COR-L47 (cell line): Measurements from ENCODE around the gene MOV10L1.
"Not testable (repeated sequence)": the region's sequence is repeated elsewhere in the genome, so short reads cannot be mapped to it uniquely, and the experiment has no call there.

Source experiments
- DNase-seq: peaks from one replicate; lab custom pipeline; 2025; lab: John Stamatoyannopoulos, UW

Gene MOV10L1

GRCh38 chr22:50104141-50104544 is 14.3 kb downstream of the MOV10L1 start:
- no peak for DNase-seq

- DNase-seq: no peak
These were observed 15.6 kb downstream of the MOV10L1 start for GRCh38 chr22:50105208-50106100.

- no peak for DNase-seq
These were observed 17.7 kb downstream of the MOV10L1 start for GRCh38 chr22:50107529-50107928.

GRCh38 chr22:50111056-50111455 is 21.2 kb downstream of the MOV10L1 start:
- DNase-seq: no peak

GRCh38 chr22:50112151-50113118 is 22.6 kb downstream of the MOV10L1 start:
- no peak for DNase-seq

GRCh38 chr22:50114221-50115021 is 24.6 kb downstream of the MOV10L1 start:
- DNase-seq: no peak

- DNase-seq: no peak
These were observed 25.9 kb downstream of the MOV10L1 start for GRCh38 chr22:50115693-50116092.

- no peak for DNase-seq
These were observed 27.5 kb downstream of the MOV10L1 start for GRCh38 chr22:50117168-50117762.

- DNase-seq: no peak
These were observed 28.3 kb downstream of the MOV10L1 start for GRCh38 chr22:50118129-50118528.

- no peak for DNase-seq
These were observed 28.9 kb downstream of the MOV10L1 start for GRCh38 chr22:50118557-50119168.

GRCh38 chr22:50119169-50119767 is 29.5 kb downstream of the MOV10L1 start:
- no peak for DNase-seq

- no peak for DNase-seq
These were observed 30.0 kb downstream of the MOV10L1 start for GRCh38 chr22:50119768-50120251.

- no peak for DNase-seq
These were observed 31.5 kb downstream of the MOV10L1 start for GRCh38 chr22:50121202-50121740.

GRCh38 chr22:50123119-50123518 is 33.3 kb downstream of the MOV10L1 start:
- DNase-seq: no peak

GRCh38 chr22:50125029-50125428 is 35.2 kb downstream of the MOV10L1 start:
- no peak for DNase-seq

- no peak for DNase-seq
These were observed 39.4 kb downstream of the MOV10L1 start for GRCh38 chr22:50129121-50129736.

- no peak for DNase-seq
These were observed 42.1 kb downstream of the MOV10L1 start for GRCh38 chr22:50131894-50132293.

- no peak for DNase-seq
These were observed 44.7 kb downstream of the MOV10L1 start for GRCh38 chr22:50134481-50134880.

GRCh38 chr22:50136581-50137015 is 46.8 kb downstream of the MOV10L1 start:
- DNase-seq: peak; percentile 35

GRCh38 chr22:50137277-50137676 is 47.5 kb downstream of the MOV10L1 start:
- DNase-seq: not testable (repeated sequence)
